Progenitor cell of endocrine pancreas (in vitro differentiated cells): ENCODE measurements around the gene FFAR4. TPM values are rescaled to one million over a fixed set of nuclear protein-coding genes. Genes with fewer than 3 reads are reported as not detected.

Experiments used
- DNase-seq: peaks from one replicate; pipeline ENCODE4 v3.0.0; 2021; ENCODE audit warnings: low spot score; ENCODE audit not compliant: unreplicated experiment
- H3K27ac Mint-ChIP-seq: 2 replicates; pipeline ENCODE4 v1.8.0; 2021; ENCODE audit warnings: mild to moderate bottlenecking, moderate library complexity, mixed read lengths
- H3K27me3 Mint-ChIP-seq: 2 replicates; pipeline ENCODE4 v1.8.0; 2021; ENCODE audit warnings: mixed read lengths
- H3K36me3 Mint-ChIP-seq: 2 replicates; pipeline ENCODE4 v1.8.0; 2022; ENCODE audit warnings: mixed read lengths; ENCODE audit not compliant: insufficient read depth
- H3K4me1 Mint-ChIP-seq: 2 replicates; pipeline ENCODE4 v1.8.0; 2021; ENCODE audit warnings: low read depth, mixed read lengths
- H3K4me3 Mint-ChIP-seq: 2 replicates; pipeline ENCODE4 v1.8.0; 2021; ENCODE audit warnings: low read depth, mild to moderate bottlenecking, moderate library complexity, mixed read lengths
- H3K9me3 Mint-ChIP-seq: 2 replicates; pipeline ENCODE4 v1.8.0; 2021; ENCODE audit warnings: low read depth, mixed read lengths
- total RNA-seq: library from RNA; stranded (reverse); gene quantifications from 2 replicates; pipeline ENCODE4 v1.2.1, GENCODE V29; 2021
- TF ChIP-seq, protein P1 (sequence below): fragments of 200-600 bp; sonication (generic); IDR thresholded peaks from one replicate; pipeline ENCODE4 v1.5.0; 2021; ENCODE audit warnings: antibody characterized with exemption, mild to moderate bottlenecking; ENCODE audit not compliant: unreplicated experiment

Gene FFAR4
- total RNA-seq, 1 donor from 2014 or later: 0.07 TPM

DNA sequence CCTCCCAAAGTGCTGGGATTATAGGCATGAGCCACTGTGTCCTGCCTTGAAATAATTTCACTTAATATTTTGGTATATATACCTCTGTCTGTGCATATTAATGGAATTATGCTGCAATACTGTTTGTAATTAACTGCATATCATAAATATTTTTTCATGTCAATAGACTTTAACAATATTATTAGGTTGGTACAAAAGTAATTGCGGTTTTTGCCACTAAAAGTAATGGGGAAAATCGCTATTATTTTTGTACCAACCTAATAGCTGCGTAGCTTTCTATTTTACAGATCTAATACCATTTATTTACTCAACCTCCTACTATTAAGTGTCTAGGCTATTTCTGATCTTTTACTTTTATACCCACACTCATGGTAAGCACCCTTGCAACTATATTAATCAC, 42.0 kb downstream of the FFAR4 start:
- H3K9me3 Mint-ChIP-seq: no peaks in the 10 kb centered on the region
- no peak for DNase-seq
- peaks cover 21% of the 10 kb centered on the region for H3K27me3 Mint-ChIP-seq
- no peaks in the 10 kb centered on the region for H3K4me1 Mint-ChIP-seq
- TF ChIP-seq, protein P1, sequence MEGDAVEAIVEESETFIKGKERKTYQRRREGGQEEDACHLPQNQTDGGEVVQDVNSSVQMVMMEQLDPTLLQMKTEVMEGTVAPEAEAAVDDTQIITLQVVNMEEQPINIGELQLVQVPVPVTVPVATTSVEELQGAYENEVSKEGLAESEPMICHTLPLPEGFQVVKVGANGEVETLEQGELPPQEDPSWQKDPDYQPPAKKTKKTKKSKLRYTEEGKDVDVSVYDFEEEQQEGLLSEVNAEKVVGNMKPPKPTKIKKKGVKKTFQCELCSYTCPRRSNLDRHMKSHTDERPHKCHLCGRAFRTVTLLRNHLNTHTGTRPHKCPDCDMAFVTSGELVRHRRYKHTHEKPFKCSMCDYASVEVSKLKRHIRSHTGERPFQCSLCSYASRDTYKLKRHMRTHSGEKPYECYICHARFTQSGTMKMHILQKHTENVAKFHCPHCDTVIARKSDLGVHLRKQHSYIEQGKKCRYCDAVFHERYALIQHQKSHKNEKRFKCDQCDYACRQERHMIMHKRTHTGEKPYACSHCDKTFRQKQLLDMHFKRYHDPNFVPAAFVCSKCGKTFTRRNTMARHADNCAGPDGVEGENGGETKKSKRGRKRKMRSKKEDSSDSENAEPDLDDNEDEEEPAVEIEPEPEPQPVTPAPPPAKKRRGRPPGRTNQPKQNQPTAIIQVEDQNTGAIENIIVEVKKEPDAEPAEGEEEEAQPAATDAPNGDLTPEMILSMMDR: no peak
- no peak overlapping the region for H3K4me3 Mint-ChIP-seq
- no peak overlapping the region for H3K27ac Mint-ChIP-seq
- no peaks in the 10 kb centered on the region for H3K36me3 Mint-ChIP-seq

DNA sequence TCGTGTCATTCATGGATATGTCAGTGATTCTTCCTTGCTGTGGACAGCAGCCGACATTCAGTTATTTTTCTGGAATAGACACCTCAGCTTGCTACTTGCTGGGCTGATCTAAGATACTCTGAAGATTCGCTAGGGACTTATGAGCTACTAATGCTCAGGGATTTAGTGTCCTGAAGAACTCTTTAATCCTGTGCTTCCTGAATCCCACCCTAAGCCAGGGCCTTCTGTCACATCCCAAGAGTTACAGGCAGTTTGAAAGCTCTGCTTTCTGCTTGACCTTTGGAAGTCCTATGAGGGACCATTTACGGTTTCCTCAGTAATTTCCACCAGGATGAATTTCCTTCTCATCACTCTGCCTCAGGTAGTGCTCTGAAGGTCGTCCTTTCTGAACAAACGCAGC, 45.8 kb downstream of the FFAR4 start, which contains the start of gene PDE6C:
Gene PDE6C, plus strand, starts transcription at position 227 of the 400 bp plus-strand sequence. CDS start 189 bp downstream, outside the sequence.
- Mint-ChIP-seq H3K27me3 (peaks cover 6% of the 10 kb centered on the region), H3K27ac (no peak within 1 kb of the TSS), H3K4me3 (no peak within 1 kb of the TSS), H3K36me3 (no peaks in the 10 kb centered on the region), H3K9me3 (no peaks in the 10 kb centered on the region), H3K4me1 (no peaks in the 10 kb centered on the region)
- no peak for DNase-seq
- TF ChIP-seq, protein P1: no peak

DNA sequence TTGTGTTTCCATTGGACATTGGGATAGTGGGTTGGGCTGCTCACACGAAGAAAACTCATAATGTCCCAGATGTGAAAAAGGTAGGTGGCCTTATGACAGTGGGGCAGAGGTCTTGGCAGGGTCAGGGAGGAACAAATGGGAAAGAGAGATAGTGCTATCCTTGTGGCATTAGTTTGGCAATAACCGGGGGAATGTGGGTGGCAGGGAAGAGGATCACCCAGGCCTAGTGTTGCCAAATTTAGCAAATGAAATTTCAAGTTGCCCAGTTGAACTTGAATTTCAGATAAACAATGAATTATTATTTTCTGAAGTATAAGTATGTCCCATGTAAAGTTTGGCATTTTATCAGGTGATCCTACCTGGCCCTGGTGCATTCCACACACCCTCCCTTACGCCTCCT, 46.7 kb downstream of the FFAR4 start:
- H3K27me3 Mint-ChIP-seq: peaks cover 6% of the 10 kb centered on the region
- no peaks in the 10 kb centered on the region for H3K4me1 Mint-ChIP-seq
- H3K4me3 Mint-ChIP-seq: no peak overlapping the region
- no peak overlapping the region for H3K27ac Mint-ChIP-seq
- no peak for DNase-seq
- H3K36me3 Mint-ChIP-seq: no peaks in the 10 kb centered on the region
- TF ChIP-seq, protein P1: no peak
- no peaks in the 10 kb centered on the region for H3K9me3 Mint-ChIP-seq

DNA sequence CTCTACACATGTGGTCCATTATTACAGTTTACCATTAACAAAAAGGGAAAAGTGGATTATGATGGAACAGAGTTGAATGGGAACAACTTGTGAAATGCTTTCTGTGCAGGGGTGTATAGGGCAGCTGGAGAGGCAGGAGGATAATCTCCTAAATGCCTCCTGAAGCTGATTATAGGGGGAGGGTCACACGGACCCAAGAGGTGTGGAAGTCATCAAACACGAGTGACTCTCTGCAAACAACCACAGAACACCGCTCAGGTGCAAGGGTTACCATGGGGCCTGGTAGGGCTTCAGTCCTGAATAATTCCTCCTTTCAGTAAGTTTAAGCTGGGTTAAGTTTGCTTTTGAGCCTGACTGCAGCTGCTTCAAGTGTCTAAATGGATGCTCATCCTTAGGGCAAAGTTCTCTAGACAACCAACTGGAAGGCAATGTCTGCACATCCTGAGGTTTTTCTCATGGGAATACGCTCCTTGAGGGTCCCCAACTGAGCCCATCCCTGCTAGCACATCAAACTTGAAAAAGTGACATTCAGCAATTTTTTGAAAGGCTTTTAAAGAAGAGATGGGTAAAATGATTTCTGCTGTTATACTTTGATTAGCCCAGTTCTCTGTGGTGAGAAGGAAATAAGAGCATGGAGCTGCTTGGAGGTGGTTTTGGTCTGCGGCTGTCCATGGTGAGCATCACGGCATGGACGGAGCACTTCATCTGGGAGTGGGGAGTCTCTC, 47.8 kb downstream of the FFAR4 start:
- peaks cover 6% of the 10 kb centered on the region for H3K27me3 Mint-ChIP-seq
- H3K27ac Mint-ChIP-seq: no peak overlapping the region
- TF ChIP-seq, protein P1: no peak
- no peaks in the 10 kb centered on the region for H3K4me1 Mint-ChIP-seq
- no peaks in the 10 kb centered on the region for H3K36me3 Mint-ChIP-seq
- no peak for DNase-seq
- no peaks in the 10 kb centered on the region for H3K9me3 Mint-ChIP-seq
- no peak overlapping the region for H3K4me3 Mint-ChIP-seq

DNA sequence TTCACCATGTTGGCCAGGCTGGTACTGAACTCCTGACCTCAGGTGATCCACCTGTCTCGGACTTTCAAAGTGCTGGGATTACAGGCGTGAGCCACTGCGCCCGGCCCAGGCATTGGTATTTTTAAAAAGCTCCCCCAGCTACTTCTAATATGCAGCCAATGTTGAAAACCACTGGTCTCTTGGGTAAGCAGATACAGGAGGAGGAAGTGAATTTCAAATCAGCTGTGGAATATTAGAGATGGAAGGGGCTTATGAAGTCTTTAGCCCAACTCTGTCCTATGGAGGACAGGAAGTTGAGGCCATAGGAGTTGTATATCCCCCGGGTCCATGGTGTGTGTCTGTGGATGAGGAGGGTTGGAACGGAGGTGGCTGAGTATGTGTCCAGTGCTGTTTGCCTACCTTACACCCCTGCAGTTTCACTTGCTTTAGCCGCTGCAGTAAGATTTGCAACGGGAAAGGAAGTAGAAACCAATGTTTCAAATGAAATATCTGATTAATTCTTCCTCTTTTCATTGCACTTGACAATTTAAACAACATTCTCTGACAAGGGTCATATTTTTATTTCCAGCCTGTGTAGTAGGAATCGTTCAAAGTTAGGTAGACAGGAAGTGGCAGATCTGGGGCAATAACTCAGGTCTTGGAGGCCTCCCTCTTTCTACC, 49.2 kb downstream of the FFAR4 start:
- no peak overlapping the region for H3K4me3 Mint-ChIP-seq
- TF ChIP-seq, protein P1: no peak
- H3K4me1 Mint-ChIP-seq: no peaks in the 10 kb centered on the region
- no peak overlapping the region for H3K27ac Mint-ChIP-seq
- no peaks in the 10 kb centered on the region for H3K36me3 Mint-ChIP-seq
- DNase-seq: no peak
- H3K9me3 Mint-ChIP-seq: no peaks in the 10 kb centered on the region
- peaks cover 6% of the 10 kb centered on the region for H3K27me3 Mint-ChIP-seq
